HEK293 (cell line): Measurements from ENCODE around the gene RAB20.
A peak's percentile ranks its signal among the peaks of the same experiment; 100 is the strongest.

Source experiments
- ATF2 ChIP-seq: fragments of 450-650 bp; formaldehyde crosslinking; IDR thresholded peaks from 2 replicates; pipeline ENCODE4 v1.5.1; 2016; ENCODE audit warnings: missing biosample characterization, missing genetic modification characterization, low read depth
- HOXD13 ChIP-seq: sonication (generic); formaldehyde crosslinking; IDR thresholded peaks from 2 replicates; pipeline ENCODE4 v1.8.0; 2022; ENCODE audit warnings: missing genetic modification reagents, borderline replicate concordance
- KLF1 ChIP-seq: fragments of 450-650 bp; formaldehyde crosslinking; IDR thresholded peaks from 2 replicates; pipeline ENCODE4 v1.5.1; 2016; ENCODE audit warnings: missing biosample characterization, missing genetic modification characterization
- KLF10 ChIP-seq: fragments of 450-650 bp; IDR thresholded peaks from 2 replicates; pipeline ENCODE4 v1.5.1; 2018; ENCODE audit warnings: missing biosample characterization, mild to moderate bottlenecking, missing genetic modification characterization
- MYNN ChIP-seq: fragments of 450-650 bp; formaldehyde crosslinking; IDR thresholded peaks from 2 replicates; pipeline ENCODE4 v1.5.1; 2016; ENCODE audit warnings: missing biosample characterization, missing genetic modification characterization, borderline replicate concordance
- MZF1 ChIP-seq: fragments of 450-650 bp; formaldehyde crosslinking; IDR thresholded peaks from 2 replicates; pipeline ENCODE4 v1.5.1; 2017; ENCODE audit warnings: missing biosample characterization, missing genetic modification characterization, borderline replicate concordance
- PRDM4 ChIP-seq: fragments of 450-650 bp; formaldehyde crosslinking; IDR thresholded peaks from 2 replicates; pipeline ENCODE4 v1.5.1; 2017; ENCODE audit warnings: missing biosample characterization, missing genetic modification characterization
- REPIN1 ChIP-seq: fragments of 450-650 bp; formaldehyde crosslinking; IDR thresholded peaks from 2 replicates; pipeline ENCODE4 v1.5.1; 2017; ENCODE audit warnings: missing biosample characterization, missing genetic modification characterization, low read depth
- SETDB1 ChIP-seq: IDR thresholded peaks from one replicate; pipeline ENCODE4 v1.6.1; 2017; ENCODE audit warnings: mild to moderate bottlenecking, low read length, moderate library complexity, mixed read lengths; ENCODE audit not compliant: insufficient read length
- SP7 ChIP-seq: fragments of 450-650 bp; formaldehyde crosslinking; IDR thresholded peaks from 2 replicates; pipeline ENCODE4 v1.5.1; 2016; ENCODE audit warnings: missing biosample characterization, missing genetic modification characterization
- TCF7L2 ChIP-seq: IDR thresholded peaks from 2 replicates; pipeline ENCODE4 v1.6.1; 2011; ENCODE audit warnings: low read depth, mild to moderate bottlenecking, inconsistent platforms, low read length, moderate library complexity, borderline replicate concordance
- ZNF114 ChIP-seq: fragments of 450-650 bp; formaldehyde crosslinking; IDR thresholded peaks from 2 replicates; pipeline ENCODE4 v1.5.0; 2017; ENCODE audit warnings: missing biosample characterization, missing genetic modification characterization
- ZNF133 ChIP-seq: fragments of 450-650 bp; formaldehyde crosslinking; IDR thresholded peaks from 2 replicates; pipeline ENCODE4 v1.5.1; 2016; ENCODE audit warnings: missing biosample characterization, missing genetic modification characterization
- ZNF148 ChIP-seq: fragments of 450-650 bp; formaldehyde crosslinking; IDR thresholded peaks from 2 replicates; pipeline ENCODE4 v1.5.0; 2017; ENCODE audit warnings: missing biosample characterization, missing genetic modification characterization, borderline replicate concordance
- ZNF19 ChIP-seq: fragments of 450-650 bp; formaldehyde crosslinking; IDR thresholded peaks from 2 replicates; pipeline ENCODE4; 2016; ENCODE audit warnings: missing biosample characterization, missing genetic modification characterization, low read depth
- ZNF292 ChIP-seq: fragments of 450-650 bp; formaldehyde crosslinking; IDR thresholded peaks from 2 replicates; pipeline ENCODE4 v1.5.1; 2016; ENCODE audit warnings: low read depth, missing biosample characterization, missing genetic modification characterization, borderline replicate concordance
- ZNF311 ChIP-seq: fragments of 450-650 bp; formaldehyde crosslinking; IDR thresholded peaks from 2 replicates; pipeline ENCODE4 v1.5.1; 2017; ENCODE audit warnings: missing biosample characterization, missing genetic modification characterization, borderline replicate concordance
- ZNF341 ChIP-seq: fragments of 450-650 bp; formaldehyde crosslinking; IDR thresholded peaks from 2 replicates; pipeline ENCODE4; 2016; ENCODE audit warnings: low read depth, missing biosample characterization, missing genetic modification characterization
- ZNF37A ChIP-seq: fragments of 450-650 bp; IDR thresholded peaks from 2 replicates; pipeline ENCODE4 v1.5.1; 2018; ENCODE audit warnings: missing biosample characterization, missing genetic modification characterization
- ZNF48 ChIP-seq: fragments of 450-650 bp; formaldehyde crosslinking; IDR thresholded peaks from 2 replicates; pipeline ENCODE4 v1.5.1; 2016; ENCODE audit warnings: missing biosample characterization, missing genetic modification characterization
- ZNF501 ChIP-seq: fragments of 450-650 bp; formaldehyde crosslinking; IDR thresholded peaks from 2 replicates; pipeline ENCODE4 v1.5.1; 2016; ENCODE audit warnings: missing biosample characterization, missing genetic modification characterization
- ZNF549 ChIP-seq: fragments of 450-650 bp; IDR thresholded peaks from 2 replicates; pipeline ENCODE4 v1.5.1; 2018; ENCODE audit warnings: missing biosample characterization, missing genetic modification characterization, mild to moderate bottlenecking, inconsistent platforms, moderate library complexity
- ZNF585B ChIP-seq: fragments of 450-650 bp; formaldehyde crosslinking; IDR thresholded peaks from 2 replicates; pipeline ENCODE4 v1.5.1; 2016; ENCODE audit warnings: missing biosample characterization, missing genetic modification characterization
- ZNF600 ChIP-seq: fragments of 450-650 bp; formaldehyde crosslinking; IDR thresholded peaks from 2 replicates; pipeline ENCODE4 v1.5.1; 2016; ENCODE audit warnings: missing biosample characterization, missing genetic modification characterization
- ZNF639 ChIP-seq: fragments of 450-650 bp; formaldehyde crosslinking; IDR thresholded peaks from 2 replicates; pipeline ENCODE4 v1.5.1; 2016; ENCODE audit warnings: missing biosample characterization, missing genetic modification characterization
- ZNF776 ChIP-seq: fragments of 450-650 bp; formaldehyde crosslinking; IDR thresholded peaks from 2 replicates; pipeline ENCODE4 v1.5.0; 2017; ENCODE audit warnings: missing biosample characterization, missing genetic modification characterization, borderline replicate concordance
- ZXDB ChIP-seq: fragments of 450-650 bp; formaldehyde crosslinking; IDR thresholded peaks from 2 replicates; pipeline ENCODE4 v1.5.1; 2016; ENCODE audit warnings: missing biosample characterization, missing genetic modification characterization
- TF ChIP-seq, protein P1 (sequence below): fragments of 450-650 bp; IDR thresholded peaks from 2 replicates; pipeline ENCODE4 v1.5.1; 2018; ENCODE audit warnings: missing biosample characterization, mild to moderate bottlenecking, missing genetic modification characterization
- TF ChIP-seq, protein P2 (sequence below): fragments of 450-650 bp; formaldehyde crosslinking; IDR thresholded peaks from 2 replicates; pipeline ENCODE4 v1.5.1; 2016; ENCODE audit warnings: missing biosample characterization, missing genetic modification characterization

RAB20 gene

GRCh38 chr13:110562036-110562597 lies 595 bp upstream of the RAB20 start (continued):
- TF ChIP-seq, protein P1, sequence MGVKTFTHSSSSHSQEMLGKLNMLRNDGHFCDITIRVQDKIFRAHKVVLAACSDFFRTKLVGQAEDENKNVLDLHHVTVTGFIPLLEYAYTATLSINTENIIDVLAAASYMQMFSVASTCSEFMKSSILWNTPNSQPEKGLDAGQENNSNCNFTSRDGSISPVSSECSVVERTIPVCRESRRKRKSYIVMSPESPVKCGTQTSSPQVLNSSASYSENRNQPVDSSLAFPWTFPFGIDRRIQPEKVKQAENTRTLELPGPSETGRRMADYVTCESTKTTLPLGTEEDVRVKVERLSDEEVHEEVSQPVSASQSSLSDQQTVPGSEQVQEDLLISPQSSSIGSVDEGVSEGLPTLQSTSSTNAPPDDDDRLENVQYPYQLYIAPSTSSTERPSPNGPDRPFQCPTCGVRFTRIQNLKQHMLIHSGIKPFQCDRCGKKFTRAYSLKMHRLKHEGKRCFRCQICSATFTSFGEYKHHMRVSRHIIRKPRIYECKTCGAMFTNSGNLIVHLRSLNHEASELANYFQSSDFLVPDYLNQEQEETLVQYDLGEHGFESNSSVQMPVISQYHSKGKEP (tag by site-specific recombination), result 0 out of 2 replicates have a peak, but pooled peaks have one; percentile 6
- no peak for TF ChIP-seq MZF1 (tag by site-specific recombination)
- no peak for TF ChIP-seq PRDM4 (tag by site-specific recombination)
- TF ChIP-seq TCF7L2, result no peak
- no peak for TF ChIP-seq ZNF549 (tag by site-specific recombination)
- no peak for TF ChIP-seq ZNF148
- no peak for TF ChIP-seq KLF10 (tag by site-specific recombination)
- no peak for TF ChIP-seq ZNF19 (tag by site-specific recombination)
- TF ChIP-seq ZNF585B (tag by site-specific recombination), result no peak
- TF ChIP-seq ZNF501, result 0 out of 2 replicates have a peak, but pooled peaks have one; percentile 20
- TF ChIP-seq ATF2 (tag by site-specific recombination), result no peak
- TF ChIP-seq ZNF37A, result no peak
- no peak for TF ChIP-seq ZNF292 (tag by site-specific recombination)
- no peak for TF ChIP-seq HOXD13 (CRISPR knock-in tag)
- TF ChIP-seq KLF1 (tag by site-specific recombination), result no peak
- no peak for TF ChIP-seq ZNF311 (tag by site-specific recombination)
- 0 out of 2 replicates have a peak, but pooled peaks have one; percentile 2 for TF ChIP-seq ZNF341 (tag by site-specific recombination)
- no peak for TF ChIP-seq ZNF600 (tag by site-specific recombination)
- no peak for TF ChIP-seq MYNN (tag by site-specific recombination)
- TF ChIP-seq ZNF133 (tag by site-specific recombination), result no peak
- TF ChIP-seq ZNF776, result no peak
- TF ChIP-seq SETDB1, result no peak
- TF ChIP-seq ZXDB (tag by site-specific recombination), result 0 out of 2 replicates have a peak, but pooled peaks have one; percentile 3
- no peak for TF ChIP-seq SP7
- no peak for TF ChIP-seq ZNF48
- no peak for TF ChIP-seq ZNF639
- TF ChIP-seq, protein P2, sequence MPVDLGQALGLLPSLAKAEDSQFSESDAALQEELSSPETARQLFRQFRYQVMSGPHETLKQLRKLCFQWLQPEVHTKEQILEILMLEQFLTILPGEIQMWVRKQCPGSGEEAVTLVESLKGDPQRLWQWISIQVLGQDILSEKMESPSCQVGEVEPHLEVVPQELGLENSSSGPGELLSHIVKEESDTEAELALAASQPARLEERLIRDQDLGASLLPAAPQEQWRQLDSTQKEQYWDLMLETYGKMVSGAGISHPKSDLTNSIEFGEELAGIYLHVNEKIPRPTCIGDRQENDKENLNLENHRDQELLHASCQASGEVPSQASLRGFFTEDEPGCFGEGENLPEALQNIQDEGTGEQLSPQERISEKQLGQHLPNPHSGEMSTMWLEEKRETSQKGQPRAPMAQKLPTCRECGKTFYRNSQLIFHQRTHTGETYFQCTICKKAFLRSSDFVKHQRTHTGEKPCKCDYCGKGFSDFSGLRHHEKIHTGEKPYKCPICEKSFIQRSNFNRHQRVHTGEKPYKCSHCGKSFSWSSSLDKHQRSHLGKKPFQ (tag by site-specific recombination), result no peak
- TF ChIP-seq ZNF114, result no peak
- no peak for TF ChIP-seq REPIN1 (tag by site-specific recombination)
